Endothelial cell of umbilical vein (primary cell): Measurements from ENCODE around the gene LGMN. TPM values are rescaled to one million over a fixed set of nuclear protein-coding genes. Genes with fewer than 3 reads are reported as not detected.

Source experiments
- BruUV-seq: library from RNA; stranded (reverse); fragments of 400-500 nt; replicated peaks from 2 replicates; lab custom pipeline; 2021; lab: Mats Ljungman, UMichigan
- CTCF ChIA-PET: fragments of 300-600, 350-600 bp; sonication (Branson Sonifier 250); formaldehyde crosslinking; loops from one replicate; lab custom pipeline; 2021; ENCODE audit warnings: antibody characterized with exemption, inconsistent platforms; lab: Charles Lee
- POLR2A ChIA-PET: fragments of 300-600, 350-600 bp; sonication (Branson Sonifier 250); formaldehyde crosslinking; loops from one replicate; lab custom pipeline; 2021; ENCODE audit warnings: antibody characterized with exemption, inconsistent platforms; lab: Charles Lee
- DNase-seq: peaks from one replicate; pipeline ENCODE4 v3.0.0-alpha.2; 2011; ENCODE audit warnings: low read depth, low spot score
- FAIRE-seq: peaks from 2 replicates; lab custom pipeline; 2011; peaks lifted over from hg19 to GRCh38; lab: Jason Lieb, UNC
- H2AFZ ChIP-seq: 2 replicates; pipeline ENCODE4 v1.6.0; 2012; ENCODE audit warnings: low read depth, low read length, control low read depth, inconsistent platforms
- H3K27ac ChIP-seq: 2 replicates; pipeline ENCODE4 v1.5.1; 2011; ENCODE audit warnings: low read depth, mild to moderate bottlenecking, control low read depth, low read length, moderate library complexity; ENCODE audit not compliant: insufficient read depth
- H3K27me3 ChIP-seq, 2 experiments: 2 replicates each; pipeline versions ENCODE4 v1.6.0 to v1.6.1; 2011; ENCODE audit warnings: low read length in 2 of 2, mixed read lengths in 1 of 2; ENCODE audit not compliant: control insufficient read depth in 2 of 2, insufficient read depth in 2 of 2
- H3K36me3 ChIP-seq, 2 experiments: 2 replicates in 1 of 2; 3 replicates in 1 of 2; pipeline ENCODE4 v1.5.1; 2011; ENCODE audit warnings: low read length in 2 of 2, mild to moderate bottlenecking in 1 of 2, moderate library complexity in 1 of 2; ENCODE audit not compliant: control insufficient read depth in 2 of 2, insufficient read depth in 2 of 2; ENCODE audit errors: extremely low read depth in 1 of 2
- H3K4me1 ChIP-seq: 3 replicates; pipeline ENCODE4 v1.5.1; 2011; ENCODE audit warnings: mild to moderate bottlenecking, low read length; ENCODE audit not compliant: control insufficient read depth, insufficient read depth; ENCODE audit errors: extremely low read depth
- H3K4me2 ChIP-seq: 2 replicates; pipeline ENCODE4 v1.6.1; 2011; ENCODE audit warnings: low read length, control low read depth, mixed read lengths; ENCODE audit not compliant: insufficient read depth
- H3K4me3 ChIP-seq, 3 experiments: fragments of 200-600 bp in 1 of 3; sonication (generic), shearing (Covaris generic) in 1 of 3; replicated peaks in 1 of 3; 2 replicates each; pipeline ENCODE4 v1.5.1; 2011 to 2016; ENCODE audit warnings: control low read depth in 3 of 3, low read length in 3 of 3, mild to moderate bottlenecking in 2 of 3, inconsistent platforms in 1 of 3, low read depth in 1 of 3, moderate library complexity in 1 of 3; ENCODE audit not compliant: insufficient read depth in 1 of 3
- H3K79me2 ChIP-seq: 2 replicates; pipeline ENCODE4 v1.6.0; 2012; ENCODE audit warnings: low read length, inconsistent platforms; ENCODE audit not compliant: control insufficient read depth, insufficient read depth
- H3K9ac ChIP-seq: replicated peaks from 2 replicates; pipeline ENCODE3; 2011; ENCODE audit warnings: low read length, control low read depth; ENCODE audit not compliant: insufficient read depth; ENCODE audit errors: extremely low read depth
- H3K9me1 ChIP-seq: replicated peaks from 3 replicates; pipeline ENCODE4 v1.6.0; 2011; ENCODE audit warnings: mild to moderate bottlenecking, low read length; ENCODE audit not compliant: control insufficient read depth, insufficient read depth; ENCODE audit errors: extremely low read depth
- H3K9me3 ChIP-seq: replicated peaks from 2 replicates; pipeline ENCODE4 v1.5.1; 2012; ENCODE audit warnings: low read length, inconsistent platforms; ENCODE audit not compliant: control insufficient read depth, insufficient read depth
- H4K20me1 ChIP-seq: replicated peaks from 2 replicates; pipeline ENCODE3; 2011; ENCODE audit warnings: mild to moderate bottlenecking, low read length; ENCODE audit not compliant: control insufficient read depth, insufficient read depth; ENCODE audit errors: extremely low read depth
- EZH2 ChIP-seq: IDR thresholded peaks from 2 replicates; pipeline ENCODE4 v1.6.1; 2012; ENCODE audit warnings: borderline replicate concordance, low read depth, mild to moderate bottlenecking, moderate library complexity, low read length, inconsistent platforms; ENCODE audit not compliant: severe bottlenecking
- FOS ChIP-seq: IDR thresholded peaks from 2 replicates; pipeline ENCODE4 v1.6.1; 2011; ENCODE audit warnings: mild to moderate bottlenecking, low read length, moderate library complexity, borderline replicate concordance; ENCODE audit not compliant: insufficient read depth
- GATA2 ChIP-seq: IDR thresholded peaks from 2 replicates; pipeline ENCODE4 v1.7.0; 2011; ENCODE audit warnings: low read depth, mild to moderate bottlenecking, moderate library complexity, mixed read lengths, low read length; ENCODE audit not compliant: insufficient read length, insufficient read depth
- JUN ChIP-seq: IDR thresholded peaks from 2 replicates; pipeline ENCODE4 v1.6.1; 2011; ENCODE audit warnings: borderline replicate concordance, low read depth; ENCODE audit not compliant: insufficient read length, insufficient read depth
- MYC ChIP-seq: IDR thresholded peaks from one replicate; pipeline ENCODE4 v1.6.1; 2011; ENCODE audit warnings: mild to moderate bottlenecking, low read depth, low read length
- POLR2A ChIP-seq: IDR thresholded peaks from 2 replicates; pipeline ENCODE4 v1.6.1; 2012; ENCODE audit warnings: low read depth, mild to moderate bottlenecking, control low read depth, low read length
- POLR2AphosphoS5 ChIP-seq: IDR thresholded peaks from 2 replicates; pipeline ENCODE4 v1.6.1; 2012; ENCODE audit warnings: low read depth, mild to moderate bottlenecking, control low read depth, low read length, moderate library complexity; ENCODE audit not compliant: insufficient read depth
- dilution Hi-C: fragments of 300-500 bp; cut with MboI; formaldehyde crosslinking; loops from one replicate; pipeline ENCODE4 v1.15.0; 2019; ENCODE audit warnings: low sequenced_read_pairs; ENCODE audit not compliant: extremely low pct_ligation_motif_present
- intact Hi-C: fragments of 100-400 bp; cut with micrococcal nuclease; formaldehyde crosslinking; loops from one replicate; pipeline ENCODE4 v1.10.0; 2022
- polyA plus RNA-seq, 4 experiments: library from polyadenylated mRNA; depleted of rRNA in 3 of 4; stranded (reverse) in 3 of 4; unstranded in 1 of 4; fragments of >200 nt; gene quantifications; 2 replicates each; pipeline versions ENCODE4 v1.2.1 to v1.2.3, GENCODE V29; 2011 to 2012; ENCODE audit warnings: missing spikeins in 1 of 4
- total RNA-seq: library from RNA; stranded (reverse); gene quantifications from 2 replicates; pipeline ENCODE4 v1.2.3, GENCODE V29; 2021
- TF ChIP-seq, protein P1 (sequence below): IDR thresholded peaks from 2 replicates; pipeline ENCODE4 v1.6.1; 2011; ENCODE audit not compliant: insufficient read depth, insufficient read length
- TF ChIP-seq, protein P2 (sequence below), 2 donors: IDR thresholded peaks; 1 replicate in 1 of 2; 2 replicates in 1 of 2; pipeline ENCODE4 v1.5.1; 2011; ENCODE audit warnings: low read length in 2 of 2, mild to moderate bottlenecking in 2 of 2, moderate library complexity in 2 of 2, control low read depth in 1 of 2, inconsistent platforms in 1 of 2, low read depth in 1 of 2; ENCODE audit not compliant: insufficient read depth in 1 of 2; ENCODE audit errors: extremely low read depth in 1 of 2

Gene LGMN
- total and polyA plus RNA-seq, 2 donors (not counting 3 experiments of a cell fraction or from before 2014, with no cell fraction given): 56.7 to 99.2 TPM

DNA sequence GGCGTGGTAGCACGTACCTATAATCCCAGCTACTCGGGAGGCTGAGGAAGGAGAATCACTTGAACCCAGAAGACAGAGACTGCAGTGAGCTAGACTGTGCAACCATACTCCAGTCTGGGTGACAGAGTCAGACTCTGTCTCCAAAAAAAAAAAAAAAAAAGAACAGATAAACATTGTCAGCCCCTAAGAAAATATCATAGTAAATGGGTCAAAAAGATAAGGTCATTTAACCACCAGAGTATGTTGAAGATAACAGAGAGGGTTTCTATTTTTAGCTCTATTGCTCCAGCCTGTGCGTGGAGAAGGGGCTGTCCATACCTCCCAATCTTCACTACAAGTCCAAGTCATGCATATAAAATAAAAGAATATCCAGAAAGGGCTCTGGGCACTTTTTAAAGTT is 15.4 kb downstream of the LGMN start:
- DNase-seq: no peak
- peaks cover 0 to 3% of the 10 kb centered on the region in 2 experiments for H3K36me3 ChIP-seq
- BruUV-seq: no TSS peak

DNA sequence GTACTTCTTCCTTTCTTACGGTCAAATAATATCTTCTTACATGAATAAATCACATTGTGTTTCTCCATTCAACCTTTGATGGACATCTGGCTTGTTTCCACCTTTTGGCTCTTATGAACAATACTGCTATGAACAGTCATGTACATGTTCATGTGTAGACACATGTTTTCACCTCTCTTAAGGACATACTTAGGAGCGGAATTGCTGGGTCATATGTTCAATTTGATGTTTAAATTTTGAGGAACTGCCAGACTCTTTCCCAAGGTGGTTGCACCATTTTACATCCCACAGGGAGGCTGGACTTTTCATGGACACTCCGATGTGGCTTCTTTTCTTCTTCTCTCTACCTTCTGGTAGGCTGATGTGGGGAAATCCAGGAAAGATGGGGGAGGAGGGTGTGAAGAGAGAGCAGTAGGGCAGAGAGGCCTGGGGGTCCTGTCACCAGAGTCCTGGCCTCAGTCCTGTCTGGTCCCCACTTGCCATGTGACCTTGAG is 16.8 kb downstream of the LGMN start:
- no peak overlapping the region for H3K27ac ChIP-seq
- H3K4me2 ChIP-seq: no peak overlapping the region
- H3K9me1 ChIP-seq: no peaks in the 10 kb centered on the region
- DNase-seq: no peak
- peaks cover 0 to 3% of the 10 kb centered on the region in 2 experiments for H3K36me3 ChIP-seq
- dilution Hi-C loops (no loop called here), intact Hi-C loops (no loop called here)
- ChIA-PET POLR2A (no interaction called here), CTCF (no interaction called here)
- H3K4me1 ChIP-seq: peaks cover 5% of the 10 kb centered on the region
- no peak overlapping the region for H3K4me3 ChIP-seq
- no peaks in the 10 kb centered on the region for H3K79me2 ChIP-seq
- H4K20me1 ChIP-seq: no peaks in the 10 kb centered on the region
- TF ChIP-seq, protein P1, sequence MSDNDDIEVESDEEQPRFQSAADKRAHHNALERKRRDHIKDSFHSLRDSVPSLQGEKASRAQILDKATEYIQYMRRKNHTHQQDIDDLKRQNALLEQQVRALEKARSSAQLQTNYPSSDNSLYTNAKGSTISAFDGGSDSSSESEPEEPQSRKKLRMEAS: no peak
- TF ChIP-seq GATA2 (no peak), FOS (no peak), MYC (no peak), POLR2A (no peak), EZH2 (no peak), JUN (no peak), POLR2AphosphoS5 (no peak)
- TF ChIP-seq, protein P2, sequence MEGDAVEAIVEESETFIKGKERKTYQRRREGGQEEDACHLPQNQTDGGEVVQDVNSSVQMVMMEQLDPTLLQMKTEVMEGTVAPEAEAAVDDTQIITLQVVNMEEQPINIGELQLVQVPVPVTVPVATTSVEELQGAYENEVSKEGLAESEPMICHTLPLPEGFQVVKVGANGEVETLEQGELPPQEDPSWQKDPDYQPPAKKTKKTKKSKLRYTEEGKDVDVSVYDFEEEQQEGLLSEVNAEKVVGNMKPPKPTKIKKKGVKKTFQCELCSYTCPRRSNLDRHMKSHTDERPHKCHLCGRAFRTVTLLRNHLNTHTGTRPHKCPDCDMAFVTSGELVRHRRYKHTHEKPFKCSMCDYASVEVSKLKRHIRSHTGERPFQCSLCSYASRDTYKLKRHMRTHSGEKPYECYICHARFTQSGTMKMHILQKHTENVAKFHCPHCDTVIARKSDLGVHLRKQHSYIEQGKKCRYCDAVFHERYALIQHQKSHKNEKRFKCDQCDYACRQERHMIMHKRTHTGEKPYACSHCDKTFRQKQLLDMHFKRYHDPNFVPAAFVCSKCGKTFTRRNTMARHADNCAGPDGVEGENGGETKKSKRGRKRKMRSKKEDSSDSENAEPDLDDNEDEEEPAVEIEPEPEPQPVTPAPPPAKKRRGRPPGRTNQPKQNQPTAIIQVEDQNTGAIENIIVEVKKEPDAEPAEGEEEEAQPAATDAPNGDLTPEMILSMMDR (IDR thresholded peaks at IDR 0.05; ENCODE audit: extremely low read depth in 1 of 2, insufficient read depth in 1 of 2, low read depth in 1 of 2, low read length in 2 of 2): no peak
- H3K9me3 ChIP-seq: no peaks in the 10 kb centered on the region
- no peak overlapping the region for H2AFZ ChIP-seq
- BruUV-seq: no TSS peak
- H3K27me3 ChIP-seq: no peaks in the 10 kb centered on the region
- H3K9ac ChIP-seq: no peak overlapping the region
- FAIRE-seq: no peak

More for the DNA sequence above, 15.4 kb downstream of the LGMN start:
- POLR2A ChIA-PET: no interaction called here
- H2AFZ ChIP-seq: no peak overlapping the region
- TF ChIP-seq MYC (no peak), JUN (no peak)
- TF ChIP-seq, protein P1: no peak
- TF ChIP-seq, protein P2 (IDR thresholded peaks at IDR 0.05; ENCODE audit: extremely low read depth in 1 of 2, insufficient read depth in 1 of 2, low read depth in 1 of 2, low read length in 2 of 2): no peak
- no peak overlapping the region for H3K4me2 ChIP-seq
- intact Hi-C loops: no loop called here
- H3K9me1 ChIP-seq: no peaks in the 10 kb centered on the region
- H3K79me2 ChIP-seq: no peaks in the 10 kb centered on the region
- no peaks in the 10 kb centered on the region for H4K20me1 ChIP-seq
- H3K9me3 ChIP-seq: no peaks in the 10 kb centered on the region
- no peak for FAIRE-seq
- CTCF ChIA-PET: interaction anchor here (1.7 kb wide), 1 partner anchor 10 kb away, joined by 7 read pairs; no protein-coding TSS in a partner anchor
- peaks cover 3% of the 10 kb centered on the region for H3K4me1 ChIP-seq
- no peak overlapping the region for H3K27ac ChIP-seq
- H3K27me3 ChIP-seq: no peaks in the 10 kb centered on the region
- dilution Hi-C loops: no loop called here
- no peak overlapping the region for H3K9ac ChIP-seq
- H3K4me3 ChIP-seq: no peak overlapping the region
